Suprapubic skin (tissue), 4 donors: Measurements from ENCODE around the gene EP300.

Source experiments
- EP300 ChIP-seq: sonication (generic); formaldehyde crosslinking; IDR thresholded peaks from one replicate; pipeline ENCODE4 v1.6.1; 2017; ENCODE audit warnings: antibody characterized with exemption
- POLR2A ChIP-seq, 2 donors: fragments of 450-650 bp; IDR thresholded peaks; one replicate each; pipeline ENCODE4 v1.6.1; 2017; ENCODE audit warnings: antibody characterized with exemption in 2 of 2, mild to moderate bottlenecking in 2 of 2, moderate library complexity in 2 of 2
- POLR2AphosphoS5 ChIP-seq, 3 donors: sonication (generic); formaldehyde crosslinking; IDR thresholded peaks; one replicate each; pipeline ENCODE4 v1.6.1; 2017; ENCODE audit warnings: antibody characterized with exemption in 3 of 3
- TF ChIP-seq, protein P1 (sequence below), 2 donors: fragments of 200-600 bp in 1 of 2; fragments of 450-650 bp in 1 of 2; sonication (generic) in 1 of 2; IDR thresholded peaks; one replicate each; pipeline ENCODE4 v1.5.1; 2016 to 2019; ENCODE audit warnings: antibody characterized with exemption in 2 of 2, mild to moderate bottlenecking in 1 of 2, moderate library complexity in 1 of 2

DNA sequence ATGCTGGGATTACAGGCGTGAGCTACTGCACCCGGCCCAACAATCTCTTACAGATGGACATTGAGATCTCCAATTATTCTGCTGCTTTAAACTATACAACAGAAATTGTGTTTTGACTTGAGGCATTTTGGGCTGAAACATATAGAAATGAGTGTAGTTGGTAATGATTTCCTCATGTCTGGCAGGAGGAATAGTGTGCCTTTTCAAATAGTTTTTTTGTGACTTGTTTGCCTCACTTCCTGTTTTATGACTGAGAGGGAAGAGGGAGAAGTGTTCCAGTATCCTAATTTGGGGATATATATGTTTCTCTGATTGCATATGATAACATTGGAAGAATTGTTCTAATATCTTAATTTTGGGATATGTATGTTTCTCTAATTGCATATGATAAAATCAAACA is 40.2 kb downstream of the EP300 start:
- TF ChIP-seq, protein P1, sequence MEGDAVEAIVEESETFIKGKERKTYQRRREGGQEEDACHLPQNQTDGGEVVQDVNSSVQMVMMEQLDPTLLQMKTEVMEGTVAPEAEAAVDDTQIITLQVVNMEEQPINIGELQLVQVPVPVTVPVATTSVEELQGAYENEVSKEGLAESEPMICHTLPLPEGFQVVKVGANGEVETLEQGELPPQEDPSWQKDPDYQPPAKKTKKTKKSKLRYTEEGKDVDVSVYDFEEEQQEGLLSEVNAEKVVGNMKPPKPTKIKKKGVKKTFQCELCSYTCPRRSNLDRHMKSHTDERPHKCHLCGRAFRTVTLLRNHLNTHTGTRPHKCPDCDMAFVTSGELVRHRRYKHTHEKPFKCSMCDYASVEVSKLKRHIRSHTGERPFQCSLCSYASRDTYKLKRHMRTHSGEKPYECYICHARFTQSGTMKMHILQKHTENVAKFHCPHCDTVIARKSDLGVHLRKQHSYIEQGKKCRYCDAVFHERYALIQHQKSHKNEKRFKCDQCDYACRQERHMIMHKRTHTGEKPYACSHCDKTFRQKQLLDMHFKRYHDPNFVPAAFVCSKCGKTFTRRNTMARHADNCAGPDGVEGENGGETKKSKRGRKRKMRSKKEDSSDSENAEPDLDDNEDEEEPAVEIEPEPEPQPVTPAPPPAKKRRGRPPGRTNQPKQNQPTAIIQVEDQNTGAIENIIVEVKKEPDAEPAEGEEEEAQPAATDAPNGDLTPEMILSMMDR (IDR thresholded peaks at IDR 0.05), result no peak
- no peak for TF ChIP-seq POLR2AphosphoS5 (IDR thresholded peaks at IDR 0.05)
- TF ChIP-seq POLR2A (IDR thresholded peaks at IDR 0.05), result no peak
- TF ChIP-seq EP300, result no peak
